ENCODE measurements around the gene B4GALT2. TPM values are rescaled to one million over a fixed set of nuclear protein-coding genes. Genes with fewer than 3 reads are reported as not detected.

The B4GALT2 gene
- total RNA-seq, 1 experiment from 2014 or later, result 31.5 TPM

DNA sequence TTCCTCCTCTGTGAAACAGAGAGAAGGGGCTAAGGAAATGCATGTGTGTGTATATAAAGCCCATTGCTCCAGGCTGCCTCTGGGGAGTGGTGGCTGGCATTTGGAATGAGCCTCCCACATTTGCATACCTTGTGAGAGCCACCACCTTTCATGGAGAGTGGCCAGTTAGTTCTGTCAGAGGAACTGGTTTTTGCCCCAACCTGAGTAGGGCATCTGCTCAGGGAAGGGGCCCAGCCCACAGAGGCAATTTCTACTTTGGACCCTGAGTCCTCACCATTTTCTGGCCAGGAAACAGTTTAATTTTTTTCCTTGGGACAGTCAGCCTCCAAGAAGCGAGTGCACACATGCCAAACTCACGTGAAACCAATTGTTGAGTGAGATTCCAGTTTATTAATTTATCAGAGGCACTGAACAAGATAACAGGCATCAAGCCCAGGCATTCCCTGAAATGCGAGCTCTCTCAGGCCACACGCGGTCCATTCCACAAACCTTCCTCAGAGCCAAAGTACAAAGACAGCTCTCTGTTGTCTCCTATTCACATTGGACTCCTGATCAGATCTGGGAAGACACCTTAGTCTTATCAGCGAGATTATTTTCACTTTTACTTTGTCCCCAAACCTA, 53.3 kb downstream of the B4GALT2 start:
- Histone ChIP-seq H3K9me3 (no peaks in the 10 kb centered on the region), H3K36me3 (ENCODE audit: control insufficient read depth, insufficient read depth, low read length) (no peaks in the 10 kb centered on the region), H3K27me3 (replicated peaks; ENCODE audit: control insufficient read depth, insufficient read depth, low read length) (no peaks in the 10 kb centered on the region), H3K4me1 (peaks cover 17% of the 10 kb centered on the region), H3K4me3 (ENCODE audit: low read depth, low read length) (no peak overlapping the region)
- DNase-seq, result peak in 1 of 2 experiments; percentile 53
- ChIA-PET POLR2A (no interaction called here), CTCF (interaction anchor here (0.7 to 1.3 kb wide), 2 partner anchors 10 to 16 kb away, joined by 3 to 9 read pairs; no protein-coding TSS in a partner anchor)
- H3K4me1 Mint-ChIP-seq (ENCODE audit: low read depth, unreplicated experiment), result peaks cover 38% of the 10 kb centered on the region
- H3K4me3 Mint-ChIP-seq (ENCODE audit: unreplicated experiment), result peak overlapping the region; percentile 94
- intact Hi-C loops (cut with micrococcal nuclease; ENCODE audit: unreplicated experiment), result no loop called here
- H3K27me3 Mint-ChIP-seq (ENCODE audit: insufficient read depth, unreplicated experiment), result no peaks in the 10 kb centered on the region
- peaks cover 9% of the 10 kb centered on the region for H3K36me3 Mint-ChIP-seq (ENCODE audit: insufficient read depth, unreplicated experiment)
- BruUV-seq (replicated peaks), result TSS peak; percentile 62
- H3K9me3 Mint-ChIP-seq (ENCODE audit: unreplicated experiment), result peaks cover 8% of the 10 kb centered on the region
- H3K27ac Mint-ChIP-seq (ENCODE audit: unreplicated experiment), result peak overlapping the region; percentile 81
- TF ChIP-seq, protein P1, sequence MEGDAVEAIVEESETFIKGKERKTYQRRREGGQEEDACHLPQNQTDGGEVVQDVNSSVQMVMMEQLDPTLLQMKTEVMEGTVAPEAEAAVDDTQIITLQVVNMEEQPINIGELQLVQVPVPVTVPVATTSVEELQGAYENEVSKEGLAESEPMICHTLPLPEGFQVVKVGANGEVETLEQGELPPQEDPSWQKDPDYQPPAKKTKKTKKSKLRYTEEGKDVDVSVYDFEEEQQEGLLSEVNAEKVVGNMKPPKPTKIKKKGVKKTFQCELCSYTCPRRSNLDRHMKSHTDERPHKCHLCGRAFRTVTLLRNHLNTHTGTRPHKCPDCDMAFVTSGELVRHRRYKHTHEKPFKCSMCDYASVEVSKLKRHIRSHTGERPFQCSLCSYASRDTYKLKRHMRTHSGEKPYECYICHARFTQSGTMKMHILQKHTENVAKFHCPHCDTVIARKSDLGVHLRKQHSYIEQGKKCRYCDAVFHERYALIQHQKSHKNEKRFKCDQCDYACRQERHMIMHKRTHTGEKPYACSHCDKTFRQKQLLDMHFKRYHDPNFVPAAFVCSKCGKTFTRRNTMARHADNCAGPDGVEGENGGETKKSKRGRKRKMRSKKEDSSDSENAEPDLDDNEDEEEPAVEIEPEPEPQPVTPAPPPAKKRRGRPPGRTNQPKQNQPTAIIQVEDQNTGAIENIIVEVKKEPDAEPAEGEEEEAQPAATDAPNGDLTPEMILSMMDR (IDR thresholded peaks at IDR 0.05; ENCODE audit: insufficient read depth in 1 of 2, low read depth in 1 of 2, low read length in 1 of 2, severe bottlenecking in 1 of 2, unreplicated experiment in 1 of 2), result no peak

DNA sequence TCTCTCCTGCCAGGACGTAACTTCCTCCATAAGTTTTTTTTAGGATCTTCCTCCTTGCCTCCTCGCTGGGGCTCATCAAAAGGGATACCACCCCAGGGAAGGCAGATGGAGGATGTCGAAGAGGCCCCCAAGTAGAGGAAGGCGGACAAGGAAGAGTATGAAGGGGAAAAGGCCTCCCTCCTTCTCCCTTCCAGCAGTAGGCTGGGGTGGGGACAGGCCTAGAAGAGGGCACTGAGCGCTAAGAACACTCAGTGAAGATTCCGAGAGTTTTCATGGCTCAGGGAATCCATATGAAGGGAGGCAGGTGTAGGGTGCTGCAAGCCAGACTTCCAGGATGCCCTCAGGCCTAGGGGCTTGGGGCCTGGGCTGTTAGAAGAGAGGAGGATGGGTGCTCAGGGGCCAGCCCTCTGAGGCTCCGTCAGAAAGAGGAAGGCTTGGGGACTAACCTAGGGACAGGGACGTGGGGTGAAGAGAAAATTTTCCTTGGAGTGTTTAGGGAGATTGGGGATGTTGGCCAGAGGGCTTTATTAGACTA, 54.1 kb downstream of the B4GALT2 start:
- H3K4me1 Mint-ChIP-seq (ENCODE audit: low read depth, unreplicated experiment), result peaks cover 33% of the 10 kb centered on the region
- BruUV-seq (replicated peaks), result no TSS peak

DNA sequence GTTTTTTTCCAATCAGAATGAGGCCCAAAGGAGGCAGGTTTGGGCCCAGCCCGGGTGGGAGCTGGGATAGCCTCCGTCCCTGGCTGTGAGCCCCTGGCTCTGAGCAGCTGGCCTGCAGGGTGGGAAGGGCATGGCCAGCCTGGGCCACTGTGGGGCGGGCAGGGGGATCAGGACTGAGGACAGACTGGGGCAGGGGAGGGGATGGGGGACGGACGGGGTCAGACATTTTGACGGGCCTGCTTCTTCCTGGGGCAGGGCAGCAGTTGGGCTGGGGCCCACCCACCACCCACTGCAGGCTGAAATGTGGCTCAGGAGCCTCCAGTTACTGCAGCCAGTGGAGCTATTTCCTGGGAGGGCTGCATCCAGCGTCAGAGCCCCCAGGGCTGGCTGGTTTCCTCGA, 54.7 kb downstream of the B4GALT2 start:
- Mint-ChIP-seq H3K27ac (ENCODE audit: unreplicated experiment) (no peak overlapping the region), H3K27me3 (ENCODE audit: insufficient read depth, unreplicated experiment) (no peaks in the 10 kb centered on the region), H3K4me1 (ENCODE audit: low read depth, unreplicated experiment) (peaks cover 27% of the 10 kb centered on the region), H3K36me3 (ENCODE audit: insufficient read depth, unreplicated experiment) (peaks cover 9% of the 10 kb centered on the region), H3K9me3 (ENCODE audit: unreplicated experiment) (no peaks in the 10 kb centered on the region), H3K4me3 (ENCODE audit: unreplicated experiment) (no peak overlapping the region)
- no peaks in the 10 kb centered on the region for H3K9me3 ChIP-seq
- peaks cover 17% of the 10 kb centered on the region for H3K4me1 ChIP-seq
- no peak overlapping the region for H3K4me3 ChIP-seq (ENCODE audit: low read depth, low read length)
- no TSS peak for BruUV-seq (replicated peaks)
- ChIA-PET CTCF (interaction anchor here (0.9 kb wide), 1 partner anchor 271 kb away, joined by 3 read pairs; no protein-coding TSS in a partner anchor), POLR2A (no interaction called here)
- TF ChIP-seq, protein P1 (IDR thresholded peaks at IDR 0.05; ENCODE audit: insufficient read depth in 1 of 2, low read depth in 1 of 2, low read length in 1 of 2, severe bottlenecking in 1 of 2, unreplicated experiment in 1 of 2), result no peak
- no peak for DNase-seq
- H3K36me3 ChIP-seq (ENCODE audit: control insufficient read depth, insufficient read depth, low read length), result no peaks in the 10 kb centered on the region
- no peaks in the 10 kb centered on the region for H3K27me3 ChIP-seq (replicated peaks; ENCODE audit: control insufficient read depth, insufficient read depth, low read length)
- intact Hi-C loops (cut with micrococcal nuclease; ENCODE audit: unreplicated experiment), result no loop called here

More for the DNA sequence above, 54.1 kb downstream of the B4GALT2 start:
- no peaks in the 10 kb centered on the region for H3K27me3 Mint-ChIP-seq (ENCODE audit: insufficient read depth, unreplicated experiment)
- H3K36me3 Mint-ChIP-seq (ENCODE audit: insufficient read depth, unreplicated experiment), result peaks cover 9% of the 10 kb centered on the region
- H3K4me3 Mint-ChIP-seq (ENCODE audit: unreplicated experiment), result no peak overlapping the region
- no peaks in the 10 kb centered on the region for H3K9me3 ChIP-seq
- CTCF ChIA-PET, result interaction anchor here (0.7 to 0.9 kb wide), 2 partner anchors 15 to 270 kb away, joined by 3 read pairs; no protein-coding TSS in a partner anchor
- no peak overlapping the region for H3K4me3 ChIP-seq (ENCODE audit: low read depth, low read length)
- H3K36me3 ChIP-seq (ENCODE audit: control insufficient read depth, insufficient read depth, low read length), result no peaks in the 10 kb centered on the region
- POLR2A ChIA-PET, result no interaction called here
- TF ChIP-seq, protein P1 (IDR thresholded peaks at IDR 0.05; ENCODE audit: insufficient read depth in 1 of 2, low read depth in 1 of 2, low read length in 1 of 2, severe bottlenecking in 1 of 2, unreplicated experiment in 1 of 2), result no peak
- no peaks in the 10 kb centered on the region for H3K27me3 ChIP-seq (replicated peaks; ENCODE audit: control insufficient read depth, insufficient read depth, low read length)
- intact Hi-C loops (cut with micrococcal nuclease; ENCODE audit: unreplicated experiment), result no loop called here
- no peak overlapping the region for H3K27ac Mint-ChIP-seq (ENCODE audit: unreplicated experiment)
- DNase-seq, result no peak
- peaks cover 5% of the 10 kb centered on the region for H3K9me3 Mint-ChIP-seq (ENCODE audit: unreplicated experiment)
- peaks cover 17% of the 10 kb centered on the region for H3K4me1 ChIP-seq

Data from Caco-2 (cell line).